NCI-H510A treated with DMSO at 0.1 percent for 48 hours (cell line): ENCODE results near the gene EZH1.

ENCODE experiments used
- DNase-seq: peaks from one replicate; lab custom pipeline; 2025; lab: John Stamatoyannopoulos, UW

EZH1 gene

DNA sequence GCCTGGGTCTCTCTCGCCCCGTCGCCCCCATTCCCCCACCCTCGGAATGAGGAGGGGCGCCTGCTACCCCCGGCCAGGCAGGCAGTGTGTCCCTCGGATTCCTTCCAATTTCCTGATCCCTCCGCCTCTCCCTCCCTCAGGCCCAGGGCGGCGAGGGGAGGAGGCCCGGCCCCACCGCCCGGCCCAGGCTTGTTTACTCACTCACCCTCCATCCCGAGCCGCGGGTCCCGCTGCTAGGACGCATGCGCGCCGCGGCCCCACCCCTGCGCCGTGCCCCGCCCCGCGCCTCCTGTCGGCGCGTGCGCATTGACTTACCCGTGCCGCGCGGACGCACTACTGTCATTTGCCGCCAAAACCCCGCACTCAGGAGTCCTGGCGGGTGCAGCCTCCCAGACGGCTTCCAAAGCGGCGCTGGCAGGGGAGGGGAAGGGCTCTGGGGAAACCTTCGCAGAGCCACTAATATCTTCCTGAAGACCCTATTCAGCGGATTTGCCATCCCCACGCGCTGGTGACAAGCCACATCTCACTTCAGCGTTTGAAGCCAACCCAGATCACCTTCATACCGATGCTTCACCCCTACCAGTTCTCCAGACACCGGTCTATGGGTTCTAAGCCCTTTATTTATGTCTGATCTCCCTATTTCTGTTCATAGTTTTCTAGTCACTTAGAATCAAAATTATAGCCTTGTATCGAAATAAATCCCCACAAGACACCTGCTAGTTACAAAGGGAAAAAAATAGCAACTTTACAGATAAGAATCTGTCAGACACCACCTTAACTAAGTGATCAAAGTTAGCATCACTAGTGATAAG is at the start of gene EZH1:
Gene EZH1, minus strand, starts transcription at position 235 of the 812 bp plus-strand sequence. CDS start 16,099 bp downstream, outside the sequence.
- DNase-seq: peak; percentile 84

DNA sequence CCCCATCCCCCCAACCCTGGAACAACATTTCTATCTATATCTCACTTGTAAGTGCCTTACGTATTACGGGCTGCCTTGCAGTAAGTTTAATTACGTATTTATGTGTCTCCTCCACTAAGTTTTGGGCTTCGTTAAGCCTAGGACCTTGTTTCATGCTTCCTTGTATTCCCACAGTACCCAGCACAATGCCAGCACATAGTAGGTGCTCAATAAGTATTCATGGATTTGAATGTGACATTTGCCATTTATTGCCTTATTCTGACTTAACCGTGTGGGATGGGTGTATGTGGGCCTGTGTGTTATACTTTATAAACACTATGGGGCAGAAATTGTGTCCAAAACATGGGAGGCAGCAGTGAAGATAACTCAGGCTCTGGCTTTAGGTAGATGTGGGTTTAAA is 47.7 kb upstream of the EZH1 start:
- no peak for DNase-seq

DNA sequence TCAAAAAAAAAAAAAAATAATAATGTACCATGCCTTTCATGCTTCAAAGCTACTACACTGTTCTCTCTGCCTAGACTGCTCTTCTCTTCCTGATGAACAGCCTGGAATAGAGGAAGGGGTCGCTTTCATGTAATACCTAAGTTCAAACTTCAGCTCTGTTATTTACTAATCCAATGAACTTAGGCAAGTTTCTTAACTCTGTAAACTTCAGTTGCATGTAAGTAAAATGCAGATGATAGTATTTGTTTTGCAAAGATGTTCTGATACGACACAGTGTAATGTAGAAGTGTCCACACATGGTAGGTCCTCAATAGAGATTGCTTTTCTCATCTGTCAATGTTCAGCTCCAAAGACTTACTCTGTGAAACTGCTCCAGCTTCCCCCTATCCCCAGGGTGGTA is 47.1 kb upstream of the EZH1 start:
- no peak for DNase-seq

DNA sequence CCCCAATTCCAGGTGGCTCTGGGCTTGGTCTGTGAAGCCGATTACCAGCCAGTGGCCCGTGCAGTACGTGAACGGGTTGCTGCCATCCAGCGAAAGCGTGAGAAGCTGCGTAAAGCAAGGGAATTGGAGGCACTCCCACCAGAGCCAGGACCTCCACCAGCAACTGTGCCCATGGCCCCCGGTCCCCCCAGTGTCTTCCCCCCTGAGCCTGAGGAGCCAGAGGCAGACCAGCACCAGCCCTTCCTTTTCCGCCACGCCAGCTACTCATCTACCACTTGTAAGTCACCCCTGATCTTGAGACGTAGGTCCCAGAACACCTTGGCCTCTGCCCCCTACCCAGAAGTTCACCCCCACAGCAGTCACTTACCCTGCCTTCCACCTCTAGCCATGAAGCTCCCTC is 42.4 kb upstream of the EZH1 start:
- DNase-seq: no peak

DNA sequence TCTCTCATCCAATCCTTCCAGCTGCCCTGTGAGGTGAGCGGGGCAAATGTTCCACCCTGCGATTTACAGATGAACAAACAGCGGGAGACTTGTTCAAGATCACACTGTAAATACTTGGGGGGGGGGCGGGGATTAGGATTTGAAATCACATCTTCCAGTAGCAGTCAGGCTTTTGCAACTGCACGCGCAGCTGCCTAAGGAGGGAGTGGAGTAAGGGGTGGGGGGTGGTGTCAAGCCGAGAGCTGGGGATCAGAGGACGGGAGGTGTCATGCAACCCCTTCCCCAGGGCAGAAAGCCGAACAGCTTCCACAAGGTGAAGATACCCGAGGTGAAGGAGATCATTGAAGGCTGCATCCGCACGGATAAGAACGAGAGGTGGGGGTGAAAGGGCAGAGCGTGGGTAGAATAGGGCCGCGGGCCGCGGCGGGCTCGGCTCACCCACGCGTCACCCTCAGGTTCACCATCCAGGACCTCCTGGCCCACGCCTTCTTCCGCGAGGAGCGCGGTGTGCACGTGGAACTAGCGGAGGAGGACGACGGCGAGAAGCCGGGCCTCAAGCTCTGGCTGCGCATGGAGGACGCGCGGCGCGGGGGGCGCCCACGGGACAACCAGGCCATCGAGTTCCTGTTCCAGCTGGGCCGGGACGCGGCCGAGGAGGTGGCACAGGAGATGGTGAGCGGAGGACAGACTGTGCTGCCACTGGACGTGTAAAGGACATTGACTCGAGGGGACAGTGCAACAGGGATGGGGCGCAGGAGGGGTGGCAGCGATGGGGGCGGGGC is 40.2 kb upstream of the EZH1 start:
- no peak for DNase-seq

DNA sequence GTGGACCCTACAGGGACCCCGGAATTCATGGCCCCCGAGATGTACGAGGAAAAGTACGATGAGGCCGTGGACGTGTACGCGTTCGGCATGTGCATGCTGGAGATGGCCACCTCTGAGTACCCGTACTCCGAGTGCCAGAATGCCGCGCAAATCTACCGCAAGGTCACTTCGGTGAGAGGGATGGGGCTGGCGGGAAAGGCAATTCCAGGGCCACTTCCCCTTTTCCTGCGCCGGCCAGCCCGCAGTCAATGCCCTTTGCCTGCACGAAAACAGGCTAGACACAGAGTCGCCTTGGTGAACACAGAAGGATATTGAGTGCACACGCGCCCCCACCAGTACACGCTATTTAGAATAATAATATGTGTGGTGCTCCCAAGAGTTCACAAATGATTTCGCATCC is 39.6 kb upstream of the EZH1 start:
- no peak for DNase-seq

DNA sequence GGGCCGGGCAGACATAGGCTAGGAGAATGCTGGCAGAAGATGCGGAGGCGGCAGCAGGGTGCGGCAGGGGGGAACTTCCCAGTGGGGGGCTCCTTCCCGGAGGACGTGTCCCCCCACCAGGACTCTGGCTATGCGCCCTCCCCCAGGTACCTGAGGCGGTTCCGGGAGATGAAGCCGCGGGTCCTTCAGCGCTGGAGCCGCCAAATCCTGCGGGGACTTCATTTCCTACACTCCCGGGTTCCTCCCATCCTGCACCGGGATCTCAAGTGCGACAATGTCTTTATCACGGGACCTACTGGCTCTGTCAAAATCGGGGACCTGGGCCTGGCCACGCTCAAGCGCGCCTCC is 38.9 kb upstream of the EZH1 start:
- DNase-seq: no peak

DNA sequence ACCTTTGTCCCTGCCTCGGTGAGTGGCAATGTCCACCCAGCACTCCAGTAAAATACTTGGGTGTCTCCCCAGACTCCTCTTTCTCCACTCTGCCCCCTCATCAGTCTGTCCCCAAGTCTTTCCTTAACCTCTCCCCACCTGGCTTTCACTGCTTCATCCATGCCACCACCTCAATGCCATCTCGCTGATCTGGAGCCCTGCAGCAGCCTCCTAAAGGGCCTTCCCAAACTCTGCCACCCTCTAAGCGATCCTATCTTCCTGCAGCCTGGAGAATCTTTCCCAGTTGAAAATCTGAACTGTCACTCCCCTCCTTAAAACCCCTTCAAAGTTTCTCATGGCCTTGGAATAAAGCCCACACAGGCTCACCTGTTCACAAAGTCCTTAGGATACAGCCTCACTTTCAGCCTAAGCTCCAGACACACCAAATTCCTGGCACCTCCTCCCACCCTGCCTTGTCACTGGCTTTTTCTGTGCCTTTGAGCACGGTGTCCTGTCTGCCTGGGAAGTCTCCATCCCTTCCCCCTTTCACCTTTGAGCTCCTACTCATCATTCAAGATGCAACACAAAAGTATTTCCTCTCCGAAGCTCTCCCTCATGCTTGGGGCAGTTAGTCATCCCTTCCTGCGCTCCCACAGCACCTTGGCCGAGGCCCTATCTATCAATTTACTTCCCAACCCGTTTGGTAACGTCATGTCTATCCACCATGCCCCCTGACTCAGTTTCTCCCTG is 38.4 kb upstream of the EZH1 start:
- no peak for DNase-seq

DNA sequence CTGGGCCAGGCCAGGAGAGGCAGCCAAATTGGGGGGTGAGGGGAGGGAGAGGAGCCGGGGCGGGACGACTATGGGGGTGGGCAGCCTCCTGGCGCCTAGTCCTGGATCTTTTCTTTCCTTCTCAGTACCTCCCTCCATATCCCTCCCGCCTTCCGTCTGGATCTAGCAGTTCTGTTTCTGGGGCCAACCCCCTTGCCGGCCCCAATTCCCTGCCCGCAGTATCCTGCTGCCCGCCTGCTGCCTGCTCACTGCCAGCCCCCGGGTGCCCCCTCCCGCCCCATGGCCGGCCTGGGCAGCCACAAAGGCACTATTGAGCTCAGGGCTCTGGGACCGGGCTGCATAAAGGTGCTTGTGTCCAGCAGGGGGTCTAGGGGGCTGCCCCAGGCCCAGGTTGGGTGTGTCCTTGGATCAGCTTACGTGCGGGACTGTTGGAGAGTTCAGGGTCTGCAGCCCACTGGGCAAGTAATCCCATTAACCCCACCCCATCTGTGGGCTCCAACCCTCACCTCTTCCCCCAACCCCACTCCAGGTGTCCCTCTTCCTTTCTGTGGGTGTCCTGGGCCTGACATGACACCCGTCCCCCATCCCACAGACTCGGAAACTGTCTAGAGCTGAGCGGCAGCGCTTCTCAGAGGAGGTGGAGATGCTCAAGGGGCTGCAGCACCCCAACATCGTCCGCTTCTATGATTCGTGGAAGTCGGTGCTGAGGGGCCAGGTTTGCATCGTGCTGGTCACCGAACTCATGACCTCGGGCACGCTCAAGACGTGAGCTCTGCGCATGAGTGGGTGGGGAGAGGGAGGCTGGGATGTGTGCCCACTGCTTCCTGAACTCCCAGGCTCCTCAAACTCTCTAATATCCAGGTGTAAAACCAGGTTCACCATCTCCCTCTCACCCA is 37.6 kb upstream of the EZH1 start:
- DNase-seq: no peak

DNA sequence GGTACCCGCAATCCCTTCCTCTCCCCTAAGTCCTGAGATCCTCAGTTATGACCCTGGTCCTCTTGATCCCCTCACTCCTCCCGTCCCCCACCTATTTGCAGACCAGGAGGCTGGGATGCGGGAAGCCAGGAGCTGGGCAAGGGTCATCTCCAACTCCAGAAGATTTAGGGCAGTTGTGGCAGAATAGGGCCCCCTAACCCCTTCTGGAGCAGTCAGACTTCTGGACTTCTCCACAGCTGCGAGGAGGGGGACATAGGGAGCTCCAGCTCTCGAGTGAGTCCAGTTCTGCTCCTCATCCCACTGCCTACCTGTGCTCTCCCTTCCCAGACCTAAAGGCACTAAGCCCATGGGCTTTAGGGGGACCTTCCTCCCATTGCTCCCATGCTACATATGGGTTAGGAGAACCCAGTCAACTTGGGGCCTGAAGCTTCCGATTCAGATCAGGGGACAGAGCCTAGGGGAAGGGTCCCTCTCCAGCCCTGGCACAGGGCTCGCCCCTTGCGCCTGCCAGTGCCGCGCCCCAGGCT is 36.9 kb upstream of the EZH1 start:
- no peak for DNase-seq

DNA sequence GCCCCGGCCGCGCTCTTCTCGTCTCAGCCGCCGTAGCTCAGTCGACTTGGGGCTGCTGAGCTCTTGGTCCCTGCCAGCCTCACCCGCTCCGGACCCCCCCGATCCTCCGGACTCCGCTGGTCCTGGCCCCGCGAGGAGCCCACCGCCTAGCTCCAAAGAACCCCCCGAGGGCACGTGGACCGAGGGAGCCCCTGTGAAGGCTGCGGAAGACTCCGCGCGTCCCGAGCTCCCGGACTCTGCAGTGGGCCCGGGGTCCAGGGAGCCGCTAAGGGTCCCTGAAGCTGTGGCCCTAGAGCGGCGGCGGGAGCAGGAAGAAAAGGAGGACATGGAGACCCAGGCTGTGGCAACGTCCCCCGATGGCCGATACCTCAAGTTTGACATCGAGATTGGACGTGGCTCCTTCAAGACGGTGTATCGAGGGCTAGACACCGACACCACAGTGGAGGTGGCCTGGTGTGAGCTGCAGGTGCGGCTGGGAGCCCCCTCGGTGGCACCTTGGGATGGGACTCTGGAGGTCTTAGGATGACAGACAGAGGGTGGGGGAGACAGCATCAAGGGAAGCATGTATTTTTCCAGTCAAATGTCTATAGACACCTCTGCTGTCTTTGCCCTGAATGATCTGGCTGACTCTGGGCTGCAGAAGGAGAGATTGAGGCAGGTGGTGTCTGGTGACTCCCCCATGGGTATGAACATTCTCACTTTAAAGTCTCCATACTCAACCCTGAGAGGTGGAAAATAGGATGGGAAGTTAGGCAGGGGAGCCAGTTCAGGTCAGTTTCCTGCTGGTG is 36.2 kb upstream of the EZH1 start:
- DNase-seq: no peak

DNA sequence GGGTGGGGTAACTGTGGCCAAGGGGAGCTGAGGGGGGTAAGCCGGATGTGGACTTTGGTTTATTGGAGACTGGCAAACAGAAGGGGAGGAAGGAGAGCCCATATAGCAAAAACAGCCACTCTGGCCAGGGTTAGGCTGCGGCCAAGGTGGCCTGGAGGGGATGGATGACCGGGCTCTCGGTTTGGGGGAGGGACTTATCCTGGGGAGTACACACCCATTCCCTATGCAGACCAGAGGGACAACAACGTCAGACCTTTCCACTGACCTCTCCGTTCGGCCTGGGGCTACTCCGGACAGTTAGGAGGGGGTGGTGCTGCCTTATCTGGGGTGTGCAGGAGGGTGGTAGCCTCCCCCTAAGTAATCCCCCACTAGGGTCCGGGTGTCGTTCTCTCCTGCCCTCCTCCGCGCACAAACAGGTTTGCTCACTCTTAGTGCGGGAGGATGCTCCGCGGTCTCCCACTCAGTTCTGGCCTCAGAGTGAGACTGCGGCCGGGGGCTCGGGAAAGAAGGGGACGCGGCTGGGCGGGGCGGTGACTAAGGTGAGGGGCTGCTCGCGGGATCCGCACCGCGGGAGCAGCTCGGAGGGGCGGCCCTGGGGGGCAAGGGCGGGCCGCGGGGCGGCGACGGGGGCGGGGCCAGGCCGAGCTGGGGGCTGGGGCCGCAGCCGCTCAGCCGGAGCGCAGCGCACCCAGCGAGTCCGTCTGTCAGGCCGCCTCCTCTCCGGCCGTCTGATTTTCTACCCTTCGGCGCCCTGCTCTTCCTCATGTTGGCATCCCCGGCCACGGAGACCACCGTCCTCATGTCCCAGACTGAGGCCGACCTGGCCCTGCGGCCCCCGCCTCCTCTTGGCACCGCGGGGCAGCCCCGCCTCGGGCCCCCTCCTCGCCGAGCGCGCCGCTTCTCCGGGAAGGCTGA is 35.4 kb upstream of the EZH1 start, which contains the start of gene WNK4:
Gene WNK4, plus strand, starts transcription at position 675 of the 915 bp plus-strand sequence. Its CDS starts 89 bp downstream, at position 764.
- no peak for DNase-seq

DNA sequence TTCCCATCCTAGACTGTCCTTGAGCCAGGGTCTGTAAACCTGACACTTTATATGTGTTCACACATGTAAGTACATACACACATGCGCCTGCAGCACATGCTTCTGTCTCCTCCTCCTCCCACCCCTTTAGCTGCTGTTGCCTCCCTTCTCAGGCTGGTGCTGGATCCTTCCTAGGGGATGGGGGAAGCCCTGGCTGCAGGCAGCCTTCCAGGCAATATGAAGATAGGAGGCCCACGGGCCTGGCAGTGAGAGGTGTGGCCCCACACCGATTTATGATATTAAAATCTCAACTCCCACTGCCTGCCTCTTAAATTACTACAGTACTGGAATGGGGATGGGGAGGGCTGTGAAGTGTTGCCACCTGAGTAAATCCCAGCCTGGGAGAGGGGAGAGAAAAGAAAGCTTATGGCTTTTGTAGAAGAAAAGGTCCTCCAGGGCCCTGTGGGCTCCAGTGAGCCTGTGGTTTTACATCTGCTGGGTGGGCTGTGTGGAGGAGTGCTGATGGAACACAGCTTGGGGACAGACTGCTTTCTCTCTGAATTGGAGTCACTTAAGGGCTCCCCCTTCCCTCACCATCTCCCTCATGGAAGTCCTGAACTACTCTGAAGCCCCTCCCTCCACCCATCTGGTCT is 34.6 kb upstream of the EZH1 start:
- no peak for DNase-seq

DNA sequence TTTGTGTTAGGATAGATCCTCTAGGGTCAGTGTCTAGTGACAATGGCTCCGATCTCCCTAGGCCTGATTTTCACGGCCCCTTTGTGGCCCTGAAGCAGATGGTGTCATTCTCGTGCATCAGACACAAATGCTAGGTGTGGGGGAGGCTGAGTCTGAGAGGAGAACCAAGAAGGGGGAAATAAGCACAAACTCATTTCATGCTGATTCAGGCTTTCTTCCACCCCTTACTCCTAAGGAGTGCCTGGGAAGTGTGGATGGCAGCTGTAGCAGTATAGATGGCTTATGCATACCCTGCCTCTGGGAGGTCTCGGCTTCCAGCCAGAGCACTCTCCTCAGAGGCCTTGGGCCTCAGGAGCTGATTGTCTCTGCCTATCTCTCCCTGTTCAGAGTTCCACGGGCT is 33.7 kb upstream of the EZH1 start:
- DNase-seq: no peak

DNA sequence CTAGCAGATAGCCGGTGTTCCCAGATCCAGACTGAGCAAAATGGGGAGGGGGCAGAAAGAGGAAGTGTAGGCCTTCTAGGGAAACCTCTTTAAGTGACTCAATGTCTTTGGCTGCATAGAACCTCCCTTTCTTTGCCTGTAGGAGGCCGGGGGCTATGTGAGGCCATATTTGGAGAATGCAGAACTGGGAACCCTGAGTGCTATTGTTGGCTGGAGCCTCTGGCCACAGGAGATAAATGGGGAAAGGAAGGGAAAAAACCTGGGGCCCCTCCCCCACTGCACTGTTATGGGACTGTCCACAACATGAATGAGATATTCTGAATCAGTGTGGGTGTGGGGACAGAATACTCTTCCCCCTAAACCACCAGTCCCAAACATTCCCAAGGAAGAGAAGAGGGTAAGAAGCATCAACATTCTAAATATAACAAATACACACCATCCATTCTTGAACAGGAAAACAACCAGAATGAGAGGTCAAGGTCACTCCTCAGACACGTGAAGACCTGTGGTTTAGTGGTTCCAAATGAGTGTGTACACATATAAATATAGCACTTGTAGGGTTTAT is 30.8 kb upstream of the EZH1 start:
- DNase-seq: no peak

DNA sequence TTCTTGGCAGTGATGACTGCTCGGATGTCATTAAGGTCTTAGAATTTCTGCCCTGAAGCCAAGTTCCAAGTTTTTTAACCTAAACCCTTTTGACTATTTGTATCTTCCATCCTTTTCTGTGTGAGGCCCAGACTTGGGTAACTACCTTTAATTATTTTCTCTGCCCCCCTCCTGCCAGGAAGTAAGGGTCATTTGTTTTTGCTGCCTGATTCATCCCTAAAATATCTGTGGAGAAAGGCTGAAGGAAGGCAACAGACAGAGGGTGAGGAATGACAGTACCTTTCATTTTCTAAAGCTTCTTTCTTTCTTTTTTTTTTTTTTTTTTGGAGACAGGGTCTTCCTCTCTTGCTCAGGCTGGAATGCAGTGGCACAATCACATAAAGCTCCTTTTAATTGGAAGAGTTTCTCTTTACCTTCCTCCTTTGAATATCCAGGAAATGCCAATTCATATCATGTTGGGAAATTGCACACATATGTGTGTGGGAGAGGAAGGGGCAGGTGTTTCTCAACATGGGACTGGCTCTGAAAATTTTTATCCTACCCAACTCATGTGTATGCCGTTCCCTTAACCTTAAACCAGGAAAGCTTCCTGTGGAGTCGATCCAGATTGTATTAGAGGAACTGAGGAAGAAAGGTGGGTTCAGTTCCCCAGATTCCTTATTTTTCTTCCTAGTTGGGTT is 29.4 kb upstream of the EZH1 start:
- DNase-seq: no peak

DNA sequence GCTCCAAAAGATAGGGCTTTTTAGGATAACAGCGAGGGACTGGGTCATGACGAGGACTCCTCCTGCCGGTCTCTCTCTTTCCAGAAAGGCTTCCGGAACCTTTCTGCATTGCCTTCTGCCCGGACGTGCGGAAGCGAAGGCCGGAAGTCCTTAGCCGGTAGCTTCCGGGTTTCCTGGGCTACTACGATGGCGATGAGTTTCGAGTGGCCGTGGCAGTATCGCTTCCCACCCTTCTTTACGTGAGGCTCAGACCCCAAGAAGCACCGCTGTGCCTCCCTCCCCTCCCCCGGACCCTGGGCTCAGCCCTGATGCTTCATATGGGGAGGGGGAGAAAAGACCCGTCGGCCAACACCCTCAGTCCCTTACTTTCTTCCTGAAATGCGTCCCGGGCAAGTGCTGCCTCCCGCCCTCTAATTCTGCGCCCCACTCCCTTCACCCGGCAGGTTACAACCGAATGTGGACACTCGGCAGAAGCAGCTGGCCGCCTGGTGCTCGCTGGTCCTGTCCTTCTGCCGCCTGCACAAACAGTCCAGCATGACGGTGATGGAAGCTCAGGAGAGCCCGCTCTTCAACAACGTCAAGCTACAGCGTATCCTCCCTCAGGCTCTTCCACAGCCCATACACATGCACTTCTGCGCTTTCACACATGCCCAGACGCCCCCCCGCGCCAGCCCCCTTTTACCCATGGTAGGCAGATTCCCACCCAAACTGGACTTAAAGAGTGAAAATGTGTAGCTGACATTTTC is 28.6 kb upstream of the EZH1 start, which contains the start of gene VPS25:
Gene VPS25, plus strand, starts transcription at position 160 of the 746 bp plus-strand sequence. Its CDS starts 27 bp downstream, at position 187.
- peak; percentile 77 for DNase-seq
